Suprapubic skin (tissue), 4 donors: ENCODE measurements around the gene HMG20A. TPM values are rescaled to one million over a fixed set of nuclear protein-coding genes. Genes with fewer than 3 reads are reported as not detected.
"Not testable (repeated sequence)": the region's sequence is repeated elsewhere in the genome, so short reads cannot be mapped to it uniquely, and the experiment has no call there.

Experiments
- DNase-seq, 2 donors: peaks; one replicate each; pipeline ENCODE4 v3.0.0-alpha.2; 2019; ENCODE audit warnings: low spot score in 2 of 2
- H3K27ac ChIP-seq: fragments of 200-600 bp; sonication (generic); one replicate; pipeline ENCODE4 v1.5.1; 2019
- H3K27me3 ChIP-seq: fragments of 200-600 bp; sonication (generic); one replicate; pipeline ENCODE4 v1.5.1; 2019
- H3K36me3 ChIP-seq: fragments of 200-600 bp; sonication (generic); one replicate; pipeline ENCODE4 v1.5.1; 2019
- H3K4me1 ChIP-seq: fragments of 200-600 bp; sonication (generic); one replicate; pipeline ENCODE4 v1.5.1; 2019
- H3K4me3 ChIP-seq: fragments of 200-600 bp; sonication (generic); one replicate; pipeline ENCODE4 v1.5.1; 2019; ENCODE audit warnings: mild to moderate bottlenecking
- H3K9me3 ChIP-seq: fragments of 200-600 bp; sonication (generic); one replicate; pipeline ENCODE4 v1.5.1; 2019
- CTCF ChIP-seq, 2 donors: fragments of 200-600 bp in 1 of 2; fragments of 450-650 bp in 1 of 2; sonication (generic) in 1 of 2; IDR thresholded peaks; one replicate each; pipeline ENCODE4 v1.5.1; 2016 to 2019; ENCODE audit warnings: antibody characterized with exemption in 2 of 2, mild to moderate bottlenecking in 1 of 2, moderate library complexity in 1 of 2
- EP300 ChIP-seq: sonication (generic); formaldehyde crosslinking; IDR thresholded peaks from one replicate; pipeline ENCODE4 v1.6.1; 2017; ENCODE audit warnings: antibody characterized with exemption
- POLR2A ChIP-seq, 2 donors: fragments of 450-650 bp; IDR thresholded peaks; one replicate each; pipeline ENCODE4 v1.6.1; 2017; ENCODE audit warnings: antibody characterized with exemption in 2 of 2, mild to moderate bottlenecking in 2 of 2, moderate library complexity in 2 of 2
- POLR2AphosphoS5 ChIP-seq, 3 donors: sonication (generic); formaldehyde crosslinking; IDR thresholded peaks; one replicate each; pipeline ENCODE4 v1.6.1; 2017; ENCODE audit warnings: antibody characterized with exemption in 3 of 3
- WGBS: methylation state at CpG from one replicate; pipeline ENCODE4 v1.1.5; 2018; 5-methylcytosine and 5-hydroxymethylcytosine counted together
- total RNA-seq, 4 donors: library from RNA; depleted of rRNA; stranded (reverse); fragments of >200 nt; gene quantifications; one replicate each; pipeline ENCODE4 v1.1.0, GENCODE V29; 2016

The HMG20A gene
- total RNA-seq, 4 donors from 2014 or later, result 21.3 to 35.6 (median 23.5) TPM

- TF ChIP-seq POLR2AphosphoS5 (IDR thresholded peaks at IDR 0.05), result no peak
- TF ChIP-seq CTCF (IDR thresholded peaks at IDR 0.05), result no peak
- no peak for TF ChIP-seq EP300
- no peak for TF ChIP-seq POLR2A (IDR thresholded peaks at IDR 0.05)
- WGBS, result 92% methylated on average over 1 of the region's 1 CpG
- Histone ChIP-seq H3K4me1 (no peaks in the 10 kb centered on the region), H3K27ac (no peak overlapping the region), H3K27me3 (no peaks in the 10 kb centered on the region), H3K4me3 (no peak overlapping the region), H3K36me3 (no peaks in the 10 kb centered on the region), H3K9me3 (peaks cover 11% of the 10 kb centered on the region)
- DNase-seq, result no peak
These were observed 21.8 kb upstream of the HMG20A start for GRCh38 chr15:77398927-77399326.

GRCh38 chr15:77400258-77400657, 20.4 kb upstream of the HMG20A start:
- Histone ChIP-seq H3K36me3 (no peaks in the 10 kb centered on the region), H3K9me3 (peaks cover 11% of the 10 kb centered on the region), H3K27ac (no peak overlapping the region), H3K27me3 (no peaks in the 10 kb centered on the region), H3K4me3 (no peak overlapping the region), H3K4me1 (no peaks in the 10 kb centered on the region)
- TF ChIP-seq CTCF (IDR thresholded peaks at IDR 0.05) (no peak), EP300 (no peak), POLR2A (IDR thresholded peaks at IDR 0.05) (no peak), POLR2AphosphoS5 (IDR thresholded peaks at IDR 0.05) (no peak)
- no peak for DNase-seq
- 97% methylated on average over 1 of the region's 1 CpG for WGBS

DNA sequence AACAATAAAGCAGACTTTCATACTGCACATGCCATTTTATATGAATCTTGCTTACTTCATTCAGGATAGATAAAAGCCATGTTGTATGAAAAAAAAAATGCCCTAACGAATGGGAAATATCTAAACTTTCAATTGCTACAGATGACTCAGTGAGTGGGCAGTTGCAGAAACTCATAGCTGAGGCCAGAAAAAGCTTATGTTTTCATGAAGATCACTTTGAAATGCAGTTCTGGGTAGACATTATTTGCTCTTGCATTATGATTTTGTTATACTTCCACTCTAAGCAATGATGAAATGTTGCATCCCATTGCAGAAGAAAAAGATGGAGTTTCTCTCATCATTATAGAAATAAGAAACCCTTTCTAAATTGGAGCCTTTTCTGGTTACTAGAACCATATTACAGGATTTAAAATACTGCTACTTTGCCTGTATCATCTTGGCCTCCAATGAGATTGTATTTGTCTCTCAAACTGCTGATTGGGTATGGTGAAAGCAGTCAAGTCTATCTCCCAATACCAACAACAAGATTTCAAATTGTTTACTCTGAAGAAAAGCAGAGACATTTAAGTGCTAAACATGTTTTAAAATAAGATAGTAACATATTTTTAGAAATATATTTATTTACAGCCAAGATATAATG, 17.8 kb upstream of the HMG20A start:
- Histone ChIP-seq H3K36me3 (no peaks in the 10 kb centered on the region), H3K9me3 (peaks cover 11% of the 10 kb centered on the region), H3K4me1 (no peaks in the 10 kb centered on the region), H3K4me3 (no peak overlapping the region), H3K27ac (no peak overlapping the region), H3K27me3 (no peaks in the 10 kb centered on the region)
- 51% methylated on average over 1 of the region's 1 CpG for WGBS
- no peak for DNase-seq
- no peak for TF ChIP-seq POLR2A (IDR thresholded peaks at IDR 0.05)
- TF ChIP-seq EP300, result no peak
- TF ChIP-seq CTCF (IDR thresholded peaks at IDR 0.05), result no peak
- no peak for TF ChIP-seq POLR2AphosphoS5 (IDR thresholded peaks at IDR 0.05)

GRCh38 chr15:77406173-77406759, 14.4 kb upstream of the HMG20A start:
- H3K4me1 ChIP-seq, H3K36me3 ChIP-seq, DNase-seq, H3K4me3 ChIP-seq, H3K9me3 ChIP-seq, H3K27ac ChIP-seq, H3K27me3 ChIP-seq: not testable (repeated sequence)
- 90% methylated on average over 1 of the region's 1 CpG for WGBS

DNA sequence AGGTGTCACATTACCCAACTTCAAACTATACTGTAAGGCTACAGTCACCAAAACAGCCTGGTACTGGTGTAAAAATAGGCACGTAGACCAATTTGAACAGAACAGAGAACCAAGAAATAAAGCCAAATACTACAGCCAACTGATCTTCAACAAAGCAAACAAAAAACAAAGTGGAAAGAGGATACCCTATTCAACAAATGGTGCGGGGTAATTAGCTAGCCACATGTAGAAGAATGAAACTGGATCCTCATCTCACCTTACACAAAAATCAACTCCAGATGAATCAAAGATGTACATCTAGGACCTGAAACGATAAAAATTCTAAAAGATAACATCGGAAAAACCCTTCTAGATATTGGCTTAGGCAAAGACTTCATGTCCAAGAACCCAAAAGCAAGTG, 13.8 kb upstream of the HMG20A start:
- DNase-seq, result no peak
- Histone ChIP-seq H3K9me3 (no peaks in the 10 kb centered on the region), H3K36me3 (no peaks in the 10 kb centered on the region), H3K27ac (no peak overlapping the region), H3K27me3 (no peaks in the 10 kb centered on the region), H3K4me3 (no peak overlapping the region), H3K4me1 (peaks cover 7% of the 10 kb centered on the region)
- TF ChIP-seq CTCF (IDR thresholded peaks at IDR 0.05) (no peak), EP300 (no peak), POLR2A (IDR thresholded peaks at IDR 0.05) (no peak), POLR2AphosphoS5 (IDR thresholded peaks at IDR 0.05) (no peak)
- 89% methylated on average over 4 of the region's 4 CpGs for WGBS
